Loucy (cell line): ENCODE results near the gene SUN1.

Source experiments
- H2AFZ ChIP-seq: fragments of 200-600 bp; sonication (generic); 2 replicates; pipeline ENCODE4 v1.6.0; 2016; ENCODE audit warnings: antibody characterized with exemption, mild to moderate bottlenecking, low read length, moderate library complexity
- H3F3A ChIP-seq: fragments of 200-600 bp; 2 replicates; pipeline ENCODE4 v1.6.0; 2016; ENCODE audit warnings: antibody characterized with exemption, low read depth, mild to moderate bottlenecking
- H3K27me3 ChIP-seq: fragments of 200-600 bp; sonication (generic); 2 replicates; pipeline ENCODE4 v1.6.1; 2014; ENCODE audit warnings: low read length, mild to moderate bottlenecking; ENCODE audit not compliant: insufficient read depth, poor library complexity, severe bottlenecking
- H3K36me3 ChIP-seq: fragments of 200-600 bp; sonication (generic); 2 replicates; pipeline ENCODE4 v1.6.1; 2016; ENCODE audit warnings: low read length; ENCODE audit not compliant: insufficient read depth
- H3K4me1 ChIP-seq: fragments of 200-600 bp; sonication (generic); 2 replicates; pipeline ENCODE4 v1.5.1; 2014; ENCODE audit warnings: low read length, mild to moderate bottlenecking; ENCODE audit not compliant: insufficient read depth, poor library complexity, severe bottlenecking
- H3K4me2 ChIP-seq: fragments of 200-600 bp; sonication (generic); 2 replicates; pipeline ENCODE4 v1.6.0; 2014; ENCODE audit warnings: antibody characterized with exemption, low read length, low read depth, mild to moderate bottlenecking; ENCODE audit not compliant: poor library complexity, severe bottlenecking
- H3K4me3 ChIP-seq: fragments of 200-600 bp; sonication (generic); 2 replicates; pipeline ENCODE4 v1.5.1; 2014; ENCODE audit warnings: low read length, mild to moderate bottlenecking, mixed read lengths; ENCODE audit not compliant: poor library complexity, severe bottlenecking
- H3K79me2 ChIP-seq: fragments of 200-600 bp; sonication (generic); 2 replicates; pipeline ENCODE4 v1.6.1; 2014; ENCODE audit warnings: low read length; ENCODE audit not compliant: insufficient read depth
- H3K9ac ChIP-seq: fragments of 200-600 bp; sonication (generic); 2 replicates; pipeline ENCODE4 v1.6.0; 2014; ENCODE audit warnings: mild to moderate bottlenecking, low read depth, low read length, moderate library complexity; ENCODE audit not compliant: poor library complexity, severe bottlenecking
- H3K9me2 ChIP-seq: fragments of 200-600 bp; sonication (generic); replicated peaks from 2 replicates; pipeline ENCODE4 v1.6.1; 2016; ENCODE audit warnings: low read depth, low read length, mixed read lengths
- H3K9me3 ChIP-seq: fragments of 200-600 bp; sonication (generic); 2 replicates; pipeline ENCODE4 v1.6.1; 2014; ENCODE audit warnings: mild to moderate bottlenecking, antibody characterized with exemption, low read length, low read depth; ENCODE audit not compliant: insufficient read depth
- H4K20me1 ChIP-seq: fragments of 200-600 bp; sonication (generic); 2 replicates; pipeline ENCODE4 v1.6.0; 2014; ENCODE audit warnings: antibody characterized with exemption, low read length, mild to moderate bottlenecking; ENCODE audit not compliant: insufficient read depth, poor library complexity, severe bottlenecking
- CTCF ChIP-seq: fragments of 200-600 bp; sonication (generic); conservative IDR thresholded peaks from 2 replicates; pipeline ENCODE4 v1.5.1; 2014; ENCODE audit warnings: mild to moderate bottlenecking, antibody characterized with exemption, low read length
- EZH2phosphoT487 ChIP-seq: fragments of 200-600 bp; IDR thresholded peaks from 2 replicates; pipeline ENCODE4 v1.6.1; 2018; ENCODE audit warnings: antibody characterized with exemption, mild to moderate bottlenecking, moderate library complexity, borderline replicate concordance

The SUN1 gene

GRCh38 chr7:849145-849544, 16.9 kb downstream of the SUN1 start:
- no peaks in the 10 kb centered on the region for H3F3A ChIP-seq
- no peaks in the 10 kb centered on the region for H3K79me2 ChIP-seq
- peaks cover 61% of the 10 kb centered on the region; the same call in 1 of the 2 replicates for H3K36me3 ChIP-seq
- TF ChIP-seq CTCF, result no peak
- TF ChIP-seq EZH2phosphoT487, result no peak
- H3K9me2 ChIP-seq, result no peaks in the 10 kb centered on the region
- H3K27me3 ChIP-seq, result no peaks in the 10 kb centered on the region
- no peak overlapping the region for H2AFZ ChIP-seq
- H3K9ac ChIP-seq, result no peak overlapping the region
- H3K4me1 ChIP-seq, result no peaks in the 10 kb centered on the region
- H3K9me3 ChIP-seq, result no peaks in the 10 kb centered on the region
- no peak overlapping the region for H3K4me2 ChIP-seq
- H3K4me3 ChIP-seq, result no peak overlapping the region
- no peaks in the 10 kb centered on the region for H4K20me1 ChIP-seq

GRCh38 chr7:849781-850180, 17.5 kb downstream of the SUN1 start:
- H3K9me3 ChIP-seq, result no peaks in the 10 kb centered on the region
- TF ChIP-seq CTCF (no peak), EZH2phosphoT487 (no peak)
- no peaks in the 10 kb centered on the region for H4K20me1 ChIP-seq
- H3K4me2 ChIP-seq, result no peak overlapping the region
- H3K27me3 ChIP-seq, result no peaks in the 10 kb centered on the region
- H3F3A ChIP-seq, result no peaks in the 10 kb centered on the region
- H3K9ac ChIP-seq, result no peak overlapping the region
- peaks cover 60% of the 10 kb centered on the region; the same call in 1 of the 2 replicates for H3K36me3 ChIP-seq
- no peak overlapping the region for H3K4me3 ChIP-seq
- no peaks in the 10 kb centered on the region for H3K9me2 ChIP-seq
- no peaks in the 10 kb centered on the region for H3K79me2 ChIP-seq
- no peaks in the 10 kb centered on the region for H3K4me1 ChIP-seq
- no peak overlapping the region for H2AFZ ChIP-seq

GRCh38 chr7:851204-851603, 18.9 kb downstream of the SUN1 start:
- H3K79me2 ChIP-seq, result no peaks in the 10 kb centered on the region
- H3K4me2 ChIP-seq, result no peak overlapping the region
- no peak overlapping the region for H2AFZ ChIP-seq
- H3K4me3 ChIP-seq, result no peak overlapping the region
- H3F3A ChIP-seq, result no peaks in the 10 kb centered on the region
- peaks cover 69% of the 10 kb centered on the region; the same call in 1 of the 2 replicates for H3K36me3 ChIP-seq
- no peaks in the 10 kb centered on the region for H3K4me1 ChIP-seq
- H3K9me2 ChIP-seq, result no peaks in the 10 kb centered on the region
- H3K27me3 ChIP-seq, result no peaks in the 10 kb centered on the region
- TF ChIP-seq CTCF (no peak), EZH2phosphoT487 (no peak)
- H3K9ac ChIP-seq, result no peak overlapping the region
- no peaks in the 10 kb centered on the region for H4K20me1 ChIP-seq
- no peaks in the 10 kb centered on the region for H3K9me3 ChIP-seq
